Kidney (tissue), 14 donors: ENCODE measurements around the gene SNX17. TPM values are rescaled to one million over a fixed set of nuclear protein-coding genes. Genes with fewer than 3 reads are reported as not detected.
A peak's percentile ranks its signal among the peaks of the same experiment; 100 is the strongest.

Experiments
- DNase-seq, 5 donors: peaks; one replicate each; pipeline ENCODE4 v3.0.0-alpha.2; 2013 to 2020
- FAIRE-seq: peaks from 2 replicates; lab custom pipeline; 2012; peaks lifted over from hg19 to GRCh38; lab: Jason Lieb, UNC
- H3K27ac ChIP-seq, 2 donors: one replicate each; pipeline ENCODE4 v1.7.0; 2013; ENCODE audit warnings: low read depth in 2 of 2, low read length in 2 of 2, inconsistent platforms in 1 of 2
- H3K27me3 ChIP-seq: one replicate; pipeline ENCODE4 v1.7.1; 2013; ENCODE audit warnings: low read length, inconsistent platforms; ENCODE audit not compliant: control insufficient read depth, insufficient read depth
- H3K36me3 ChIP-seq, 3 donors: one replicate each; pipeline versions ENCODE4 v1.7.0 to v1.7.1; 2013; ENCODE audit warnings: low read length in 3 of 3, control low read depth in 1 of 3, inconsistent platforms in 1 of 3; ENCODE audit not compliant: insufficient read depth in 3 of 3, control insufficient read depth in 2 of 3
- H3K4me1 ChIP-seq, 3 donors: one replicate each; pipeline versions ENCODE4 v1.7.0 to v1.7.1; 2013; ENCODE audit warnings: low read length in 3 of 3, inconsistent platforms in 1 of 3, low read depth in 1 of 3; ENCODE audit not compliant: control insufficient read depth in 2 of 3, insufficient read depth in 2 of 3
- H3K4me3 ChIP-seq, 3 donors: one replicate each; pipeline versions ENCODE4 v1.7.0 to v1.8.1; 2013; ENCODE audit warnings: low read length in 3 of 3, control low read depth in 1 of 3, inconsistent platforms in 1 of 3
- H3K9ac ChIP-seq, 3 donors: one replicate each; pipeline versions ENCODE4 v1.7.0 to v1.7.1; 2013; ENCODE audit warnings: low read length in 3 of 3, control low read depth in 1 of 3, inconsistent platforms in 1 of 3
- H3K9me3 ChIP-seq, 3 donors: one replicate each; pipeline versions ENCODE4 v1.7.0 to v1.7.1; 2013; ENCODE audit warnings: low read length in 3 of 3, control low read depth in 1 of 3, inconsistent platforms in 1 of 3; ENCODE audit not compliant: control insufficient read depth in 2 of 3, insufficient read depth in 1 of 3
- intact Hi-C: fragments of 100-400 bp; cut with DNase I; formaldehyde crosslinking; loops from one replicate; pipeline ENCODE4 v1.11.1; 2022
- polyA plus RNA-seq: library from polyadenylated mRNA; stranded (reverse); fragments of 350-450 nt; fragmentation: Illumina TruSeq; extraction: RNeasy Lipid Tissue Mini Kit (QIAGEN cat#74804); gene quantifications from one replicate; pipeline ENCODE4 v1.2.3, GENCODE V29; 2014; ENCODE audit warnings: low read depth, low replicate concordance; ENCODE audit not compliant: insufficient read depth
- total RNA-seq: library from RNA; stranded (reverse); fragmentation: NEBNext Ultra II Directional; extraction: Animal tissue kit (Norgen Biotek cat#: 25700); gene quantifications from one replicate; pipeline ENCODE4 v1.2.1, GENCODE V29; 2021
- TF ChIP-seq, protein P1 (sequence below): IDR thresholded peaks from 3 replicates; pipeline ENCODE4 v1.5.1; 2012; ENCODE audit warnings: mild to moderate bottlenecking, moderate library complexity, borderline replicate concordance; ENCODE audit not compliant: insufficient read depth; ENCODE audit errors: extremely low read depth
- donor health status: control.
- donor health status: control.
- donor health status: control.
- donor health status: control.
- donor health status: control.
- donor health status: DM: yes; HTN: yes; CAD: no.
- donor health status: Normal renal cell carcinoma (clear cell type).

The SNX17 gene
- total and polyA plus RNA-seq, 2 donors from 2014 or later = 98.7 to 115 TPM

DNA sequence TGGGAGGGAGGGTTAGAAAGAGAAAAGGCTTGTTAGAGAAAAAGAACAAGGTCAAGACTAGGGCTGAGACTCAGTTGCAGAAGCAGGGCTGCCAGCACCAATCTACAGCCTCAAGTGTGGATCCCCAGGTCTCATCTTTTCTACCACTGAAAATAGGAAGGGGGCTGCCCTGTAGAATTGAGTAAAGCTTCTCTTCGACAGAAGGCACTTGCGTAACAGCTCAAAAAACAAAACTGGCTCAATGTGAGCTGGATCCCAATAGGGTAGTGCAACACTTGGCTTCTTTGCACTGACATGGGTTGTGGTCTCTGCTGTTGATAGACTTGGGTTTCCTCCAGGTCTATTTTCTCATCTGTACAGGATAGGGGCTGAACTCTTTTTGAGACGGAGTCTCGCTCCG is 45.7 kb upstream of the SNX17 start:
- Histone ChIP-seq H3K4me3 (no peak overlapping the region), H3K27ac (no peak overlapping the region), H3K9ac (no peak overlapping the region), H3K36me3 (peaks cover 3 to 32% (median 18%) of the 10 kb centered on the region in 3 donors), H3K27me3 (no peaks in the 10 kb centered on the region), H3K9me3 (no peaks in the 10 kb centered on the region), H3K4me1 (peaks cover 0 to 11% (median 0%) of the 10 kb centered on the region in 3 donors)
- TF ChIP-seq, protein P1, sequence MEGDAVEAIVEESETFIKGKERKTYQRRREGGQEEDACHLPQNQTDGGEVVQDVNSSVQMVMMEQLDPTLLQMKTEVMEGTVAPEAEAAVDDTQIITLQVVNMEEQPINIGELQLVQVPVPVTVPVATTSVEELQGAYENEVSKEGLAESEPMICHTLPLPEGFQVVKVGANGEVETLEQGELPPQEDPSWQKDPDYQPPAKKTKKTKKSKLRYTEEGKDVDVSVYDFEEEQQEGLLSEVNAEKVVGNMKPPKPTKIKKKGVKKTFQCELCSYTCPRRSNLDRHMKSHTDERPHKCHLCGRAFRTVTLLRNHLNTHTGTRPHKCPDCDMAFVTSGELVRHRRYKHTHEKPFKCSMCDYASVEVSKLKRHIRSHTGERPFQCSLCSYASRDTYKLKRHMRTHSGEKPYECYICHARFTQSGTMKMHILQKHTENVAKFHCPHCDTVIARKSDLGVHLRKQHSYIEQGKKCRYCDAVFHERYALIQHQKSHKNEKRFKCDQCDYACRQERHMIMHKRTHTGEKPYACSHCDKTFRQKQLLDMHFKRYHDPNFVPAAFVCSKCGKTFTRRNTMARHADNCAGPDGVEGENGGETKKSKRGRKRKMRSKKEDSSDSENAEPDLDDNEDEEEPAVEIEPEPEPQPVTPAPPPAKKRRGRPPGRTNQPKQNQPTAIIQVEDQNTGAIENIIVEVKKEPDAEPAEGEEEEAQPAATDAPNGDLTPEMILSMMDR = no peak
- intact Hi-C loops = no loop called here
- FAIRE-seq = no peak
- no peak for DNase-seq

DNA sequence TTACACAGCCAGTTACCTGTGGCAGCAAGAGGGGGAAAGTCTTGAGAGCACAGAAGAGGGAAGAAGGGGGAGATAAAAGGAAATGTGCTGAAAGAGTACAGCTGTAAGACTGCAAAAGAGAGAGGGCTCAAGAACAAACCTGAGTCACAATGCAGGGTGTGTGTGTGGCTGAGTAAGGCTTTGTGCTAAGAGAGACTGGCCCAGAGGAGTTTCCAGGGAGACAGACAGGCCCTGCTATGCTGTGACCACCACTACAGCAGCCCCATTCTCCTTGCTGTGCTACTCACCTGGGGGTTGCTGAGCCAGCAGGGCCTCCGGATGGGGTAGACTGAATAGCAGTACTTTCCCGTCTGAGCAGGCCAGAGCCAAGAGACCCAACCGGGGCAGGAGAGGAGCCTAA is 35.1 kb upstream of the SNX17 start:
- intact Hi-C loops = no loop called here
- DNase-seq = peak in 1 of 5 donors; percentile 21
- no peak overlapping the region for H3K27ac ChIP-seq
- H3K4me1 ChIP-seq = no peaks in the 10 kb centered on the region
- H3K27me3 ChIP-seq = no peaks in the 10 kb centered on the region
- H3K4me3 ChIP-seq = no peak overlapping the region
- peaks cover 9 to 39% (median 36%) of the 10 kb centered on the region in 3 donors for H3K36me3 ChIP-seq
- TF ChIP-seq, protein P1 = no peak
- no peak overlapping the region for H3K9ac ChIP-seq
- no peak for FAIRE-seq
- no peaks in the 10 kb centered on the region for H3K9me3 ChIP-seq

DNA sequence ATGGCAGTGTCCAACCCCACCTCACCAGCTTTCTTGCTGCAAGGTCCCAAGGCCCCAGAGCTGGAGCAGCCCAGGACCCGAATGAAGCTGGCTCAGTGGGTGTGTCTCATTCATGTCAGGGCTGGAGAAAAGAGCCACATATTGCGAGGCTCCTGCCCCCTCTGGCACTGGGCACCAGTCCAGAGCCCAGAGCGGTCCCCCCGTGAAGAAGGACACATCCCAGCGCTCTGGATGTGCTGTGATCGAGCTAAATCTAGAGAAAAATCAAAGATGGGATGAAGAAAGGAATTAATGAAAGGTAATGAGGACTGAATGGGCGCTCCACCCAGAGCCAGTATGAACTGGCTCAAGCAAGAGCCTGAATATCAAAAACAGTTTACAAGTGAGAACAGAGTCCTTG is 34.2 kb upstream of the SNX17 start:
- H3K27me3 ChIP-seq = no peaks in the 10 kb centered on the region
- intact Hi-C loops = no loop called here
- peak in 1 of 5 donors; percentile 37 for DNase-seq
- TF ChIP-seq, protein P1 = no peak
- H3K9me3 ChIP-seq = no peaks in the 10 kb centered on the region
- H3K4me1 ChIP-seq = no peaks in the 10 kb centered on the region
- no peak overlapping the region for H3K27ac ChIP-seq
- H3K4me3 ChIP-seq = no peak overlapping the region
- FAIRE-seq = no peak
- H3K36me3 ChIP-seq = peaks cover 9 to 44% (median 35%) of the 10 kb centered on the region in 3 donors
- H3K9ac ChIP-seq = no peak overlapping the region

DNA sequence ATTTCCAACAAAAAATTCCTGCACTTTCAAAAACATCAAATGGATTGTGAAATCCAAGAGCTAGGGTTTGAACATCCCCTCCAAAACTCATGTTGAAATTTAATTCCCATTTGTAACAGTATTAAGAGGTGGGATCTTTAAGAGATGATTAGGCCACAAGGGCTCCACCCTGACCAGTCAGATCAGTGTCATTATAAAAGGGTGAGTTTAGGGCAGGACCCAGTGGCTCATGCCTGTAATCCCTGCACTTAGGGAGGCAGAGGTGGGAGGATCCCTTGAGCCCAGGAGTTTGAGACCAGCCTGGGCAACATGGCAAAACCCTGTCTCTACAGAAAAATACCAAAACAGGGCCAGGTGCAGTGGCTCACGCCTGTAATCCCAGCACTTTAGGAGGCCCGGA is 22.8 kb upstream of the SNX17 start:
- intact Hi-C loops = no loop called here
- DNase-seq (no peak), FAIRE-seq (no peak)
- TF ChIP-seq, protein P1 = no peak
- no peak overlapping the region for H3K27ac ChIP-seq
- H3K27me3 ChIP-seq = no peaks in the 10 kb centered on the region
- H3K9me3 ChIP-seq = no peaks in the 10 kb centered on the region
- H3K4me1 ChIP-seq = no peaks in the 10 kb centered on the region
- no peak overlapping the region for H3K9ac ChIP-seq
- H3K36me3 ChIP-seq = peaks cover 0 to 5% (median 2%) of the 10 kb centered on the region in 3 donors
- no peak overlapping the region for H3K4me3 ChIP-seq
